SK-N-SH treated with all-trans-retinoic acid at 6 μM for 48 hours (cell line): ENCODE results near the gene ZFYVE28.

Experiments used
- ATAC-seq: fragments of 200-7000 bp; cut with Tn5 transposase; 3 replicates; pipeline ENCODE4 v1.9.1; 2020; ENCODE audit warnings: mild to moderate bottlenecking, moderate library complexity
- ARNTL ChIP-seq: fragments of 450-650 bp; formaldehyde crosslinking; IDR thresholded peaks from 2 replicates; pipeline ENCODE4 v1.5.0; 2020; ENCODE audit warnings: low read depth, mild to moderate bottlenecking, moderate library complexity, borderline replicate concordance
- CREB5 ChIP-seq: fragments of 250-450 bp; sonication (Bioruptor Pico); IDR thresholded peaks from 2 replicates; pipeline ENCODE4 v1.5.1; 2020; ENCODE audit warnings: low read depth, mild to moderate bottlenecking, moderate library complexity
- CSDC2 ChIP-seq: fragments of 250-450 bp; sonication (Bioruptor Pico); IDR thresholded peaks from 2 replicates; pipeline ENCODE4 v1.5.0; 2020; ENCODE audit warnings: mild to moderate bottlenecking, moderate library complexity
- ESRRG ChIP-seq: fragments of 250-450 bp; sonication (Bioruptor Pico); IDR thresholded peaks from 2 replicates; pipeline ENCODE4 v1.6.1; 2021; ENCODE audit warnings: mild to moderate bottlenecking
- GLIS3 ChIP-seq: fragments of 250-450 bp; sonication (Bioruptor Pico); IDR thresholded peaks from 2 replicates; pipeline ENCODE4 v1.5.0; 2020; ENCODE audit warnings: mild to moderate bottlenecking, moderate library complexity
- ISL1 ChIP-seq: fragments of 250-450 bp; sonication (Bioruptor Pico); IDR thresholded peaks from 2 replicates; pipeline ENCODE4 v2.1.2; 2022; ENCODE audit warnings: mild to moderate bottlenecking, moderate library complexity
- OSR1 ChIP-seq: fragments of 250-450 bp; sonication (Bioruptor Pico); IDR thresholded peaks from 2 replicates; pipeline ENCODE4 v1.8.0; 2022; ENCODE audit warnings: moderate library complexity, mild to moderate bottlenecking, inconsistent platforms
- PATZ1 ChIP-seq: fragments of 250-450 bp; sonication (Bioruptor Pico); IDR thresholded peaks from 2 replicates; pipeline ENCODE4 v1.8.0; 2020; ENCODE audit warnings: mild to moderate bottlenecking, moderate library complexity, borderline replicate concordance
- POU6F1 ChIP-seq: fragments of 250-450 bp; sonication (Bioruptor Pico); IDR thresholded peaks from 2 replicates; pipeline ENCODE4 v1.8.0; 2021; ENCODE audit warnings: low read depth, mild to moderate bottlenecking, moderate library complexity, borderline replicate concordance
- PPARA ChIP-seq: fragments of 250-450 bp; sonication (Bioruptor Pico); IDR thresholded peaks from 2 replicates; pipeline ENCODE4 v1.5.0; 2020; ENCODE audit warnings: mild to moderate bottlenecking, borderline replicate concordance
- RARB ChIP-seq: fragments of 250-450 bp; sonication (Bioruptor Pico); IDR thresholded peaks from 2 replicates; pipeline ENCODE4 v1.8.0; 2021; ENCODE audit warnings: mild to moderate bottlenecking, moderate library complexity
- SNAI2 ChIP-seq: fragments of 250-450 bp; sonication (Bioruptor Pico); IDR thresholded peaks from 2 replicates; pipeline ENCODE4 v1.5.0; 2020; ENCODE audit warnings: mild to moderate bottlenecking, moderate library complexity
- TCF4 ChIP-seq: fragments of 250-450 bp; sonication (Bioruptor Pico); IDR thresholded peaks from 2 replicates; pipeline ENCODE4 v1.8.0; 2021; ENCODE audit warnings: mild to moderate bottlenecking, moderate library complexity, borderline replicate concordance
- TOX ChIP-seq: fragments of 250-450 bp; sonication (Bioruptor Pico); IDR thresholded peaks from 2 replicates; pipeline ENCODE4 v1.8.0; 2021; ENCODE audit warnings: mild to moderate bottlenecking, moderate library complexity, borderline replicate concordance
- TSHZ2 ChIP-seq: fragments of 250-450 bp; sonication (Bioruptor Pico); IDR thresholded peaks from 2 replicates; pipeline ENCODE4 v1.5.0; 2020; ENCODE audit warnings: mild to moderate bottlenecking, moderate library complexity
- ZC3H10 ChIP-seq: fragments of 250-450 bp; sonication (Bioruptor Pico); IDR thresholded peaks from 2 replicates; pipeline ENCODE4 v1.5.1; 2021; ENCODE audit warnings: mild to moderate bottlenecking, moderate library complexity
- ZFP30 ChIP-seq: fragments of 450-650 bp; formaldehyde crosslinking; IDR thresholded peaks from 2 replicates; pipeline ENCODE4 v1.5.0; 2022; ENCODE audit warnings: mild to moderate bottlenecking, moderate library complexity
- ZNF70 ChIP-seq: fragments of 450-650 bp; formaldehyde crosslinking; IDR thresholded peaks from 2 replicates; pipeline ENCODE4 v1.5.0; 2020; ENCODE audit warnings: mild to moderate bottlenecking, moderate library complexity
- ZNF8 ChIP-seq: fragments of 450-650 bp; formaldehyde crosslinking; IDR thresholded peaks from 2 replicates; pipeline ENCODE4 v1.5.0; 2020; ENCODE audit warnings: mild to moderate bottlenecking, moderate library complexity

The ZFYVE28 gene

GRCh38 chr4:2364654-2365053, 53.8 kb downstream of the ZFYVE28 start:
- TF ChIP-seq PPARA (CRISPR knock-in tag) (no peak), TOX (CRISPR knock-in tag) (no peak), TCF4 (CRISPR knock-in tag) (no peak), ARNTL (CRISPR knock-in tag) (no peak)
- no peak for ATAC-seq

GRCh38 chr4:2363951-2364653, 54.3 kb downstream of the ZFYVE28 start:
- TF ChIP-seq ZNF70 (CRISPR knock-in tag) (no peak), SNAI2 (CRISPR knock-in tag) (no peak), PATZ1 (no peak), OSR1 (no peak), CSDC2 (CRISPR knock-in tag) (no peak), TSHZ2 (CRISPR knock-in tag) (no peak), ARNTL (CRISPR knock-in tag) (no peak)
- ATAC-seq, result no peak

GRCh38 chr4:2363056-2363721, 55.3 kb downstream of the ZFYVE28 start:
- no peak for ATAC-seq
- no peak for TF ChIP-seq ESRRG (CRISPR knock-in tag)
- TF ChIP-seq ZC3H10 (CRISPR knock-in tag), result no peak
- TF ChIP-seq OSR1, result no peak
- no peak for TF ChIP-seq CSDC2 (CRISPR knock-in tag)
- TF ChIP-seq GLIS3 (CRISPR knock-in tag), result no peak
- no peak for TF ChIP-seq ZNF8
- TF ChIP-seq POU6F1, result no peak
- TF ChIP-seq CREB5, result no peak
- no peak for TF ChIP-seq PATZ1
- TF ChIP-seq TOX (CRISPR knock-in tag), result no peak
- TF ChIP-seq ZFP30 (CRISPR knock-in tag), result no peak
- no peak for TF ChIP-seq ARNTL (CRISPR knock-in tag)
- TF ChIP-seq RARB (CRISPR knock-in tag), result no peak
- TF ChIP-seq PPARA (CRISPR knock-in tag), result no peak
- no peak for TF ChIP-seq ZNF70 (CRISPR knock-in tag)
- no peak for TF ChIP-seq ISL1 (CRISPR knock-in tag)
- TF ChIP-seq TSHZ2 (CRISPR knock-in tag), result no peak
